HG02642 (cell line): ENCODE measurements around the gene ATF7IP2.
"Not testable (repeated sequence)": the region's sequence is repeated elsewhere in the genome, so short reads cannot be mapped to it uniquely, and the experiment has no call there.

Experiments used
- ATAC-seq: cut with Tn5 transposase; IDR thresholded peaks from one replicate; pipeline ENCODE4 v1.9.1; 2021; ENCODE audit warnings: mild to moderate bottlenecking; ENCODE audit not compliant: unreplicated experiment, poor library complexity

The ATF7IP2 gene

GRCh38 chr16:10385725-10386516 lies at the start of gene ATF7IP2:
Gene ATF7IP2 (plus strand): TSS chr16:10386061. CDS start chr16:10430621, 44,560 bp downstream.
- ATAC-seq = peak; percentile 97

- ATAC-seq = no peak
These were observed 47.4 kb upstream of the ATF7IP2 start for GRCh38 chr16:10338426-10338825.

- no peak for ATAC-seq
These were observed 45.8 kb upstream of the ATF7IP2 start for GRCh38 chr16:10339777-10340732.

GRCh38 chr16:10343124-10343760 lies 42.6 kb upstream of the ATF7IP2 start:
- no peak for ATAC-seq

- ATAC-seq = not testable (repeated sequence)
These were observed 41.2 kb upstream of the ATF7IP2 start for GRCh38 chr16:10344699-10345098.

GRCh38 chr16:10345629-10346028 lies 40.2 kb upstream of the ATF7IP2 start:
- no peak for ATAC-seq

- no peak for ATAC-seq
These were observed 36.0 kb upstream of the ATF7IP2 start for GRCh38 chr16:10349851-10350250.

- no peak for ATAC-seq
These were observed 33.6 kb upstream of the ATF7IP2 start for GRCh38 chr16:10352262-10352661.

- ATAC-seq = no peak
These were observed 30.3 kb upstream of the ATF7IP2 start for GRCh38 chr16:10355589-10355988.

GRCh38 chr16:10356870-10357842 lies 28.7 kb upstream of the ATF7IP2 start:
- no peak for ATAC-seq

GRCh38 chr16:10361747-10362076 lies 24.1 kb upstream of the ATF7IP2 start:
- ATAC-seq = not testable (repeated sequence)

GRCh38 chr16:10362077-10362863 lies 23.6 kb upstream of the ATF7IP2 start:
- no peak for ATAC-seq

- ATAC-seq = not testable (repeated sequence)
These were observed 23.0 kb upstream of the ATF7IP2 start for GRCh38 chr16:10362864-10363197.

GRCh38 chr16:10366619-10367018 lies 19.2 kb upstream of the ATF7IP2 start:
- ATAC-seq = not testable (repeated sequence)

- ATAC-seq = no peak
These were observed 18.2 kb upstream of the ATF7IP2 start for GRCh38 chr16:10367616-10368188.

GRCh38 chr16:10368969-10369551 lies 16.8 kb upstream of the ATF7IP2 start:
- ATAC-seq = no peak

GRCh38 chr16:10370096-10370726 lies 15.7 kb upstream of the ATF7IP2 start:
- ATAC-seq = peak; percentile 64

GRCh38 chr16:10371592-10371991 lies 14.3 kb upstream of the ATF7IP2 start:
- no peak for ATAC-seq
